ENCODE data around the gene PRPF8. TPM values are rescaled to one million over a fixed set of nuclear protein-coding genes. Genes with fewer than 3 reads are reported as not detected.

PRPF8 gene
- total RNA-seq, 2 donors from 2014 or later, result 298 to 375 TPM

DNA sequence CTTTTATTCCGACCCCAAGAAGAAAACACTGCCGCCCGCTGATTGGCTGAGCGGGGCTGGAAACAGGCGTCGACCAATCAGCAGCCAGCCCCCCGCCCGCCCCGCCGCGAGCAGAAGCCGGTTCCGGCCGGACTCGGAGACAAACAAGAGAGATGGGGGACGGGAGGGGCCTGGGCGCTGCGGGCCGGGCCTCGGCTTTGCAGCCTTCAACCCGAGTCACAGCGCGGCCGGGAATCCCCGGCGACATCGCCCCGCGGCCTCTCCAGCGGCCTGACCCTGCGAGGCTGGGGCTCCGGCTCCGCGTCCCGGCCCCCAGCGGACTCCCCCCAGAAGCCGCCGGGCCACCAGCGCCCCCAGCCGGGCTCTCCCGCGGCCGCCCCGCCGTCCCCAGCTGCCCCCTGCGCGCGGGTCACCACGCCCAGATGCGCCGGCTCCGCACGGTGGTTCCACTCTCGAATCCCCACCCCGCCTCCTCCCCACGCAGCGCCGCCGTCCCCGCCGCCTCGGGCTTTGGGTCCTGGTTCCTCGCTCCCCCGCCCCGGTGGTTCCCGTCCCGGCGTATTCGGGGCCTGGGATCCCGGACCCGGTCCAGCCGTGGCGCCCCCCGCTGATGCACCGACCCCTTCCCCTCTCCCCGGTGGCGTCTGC lies 55.7 kb downstream of the PRPF8 start:
- H3K4me3 Mint-ChIP-seq, result peak overlapping the region; percentile 79
- Histone ChIP-seq H3K4me1 (ENCODE audit: control insufficient read depth, insufficient read depth, low read length) (no peaks in the 10 kb centered on the region), H3K27ac (ENCODE audit: low read depth, low read length) (peak overlapping the region; percentile 95), H3K9me3 (ENCODE audit: control insufficient read depth, low read length) (no peaks in the 10 kb centered on the region), H3K9ac (ENCODE audit: extremely low read depth, low read length, poor library complexity, severe bottlenecking) (peak overlapping the region; percentile 66), H3K4me3 (ENCODE audit: low read length) (peak overlapping the region; percentile 76), H3K27me3 (ENCODE audit: control insufficient read depth, insufficient read depth, low read length, poor library complexity, severe bottlenecking) (peaks cover 24% of the 10 kb centered on the region), H3K36me3 (ENCODE audit: control insufficient read depth, insufficient read depth, low read length) (no peaks in the 10 kb centered on the region)
- H3K4me1 Mint-ChIP-seq, result peaks cover 17% of the 10 kb centered on the region
- peak; percentile 100 for DNase-seq
- no peaks in the 10 kb centered on the region for H3K36me3 Mint-ChIP-seq (ENCODE audit: low read depth)
- WGBS, 2 experiments (ENCODE audit: insufficient coverage in 1 of 2, insufficient read length in 1 of 2), result 0 to 2% methylated on average over 24 to 77 of the region's 77 CpGs
- peaks cover 32% of the 10 kb centered on the region for H3K27me3 Mint-ChIP-seq (ENCODE audit: insufficient read depth)
- TF ChIP-seq, protein P1, sequence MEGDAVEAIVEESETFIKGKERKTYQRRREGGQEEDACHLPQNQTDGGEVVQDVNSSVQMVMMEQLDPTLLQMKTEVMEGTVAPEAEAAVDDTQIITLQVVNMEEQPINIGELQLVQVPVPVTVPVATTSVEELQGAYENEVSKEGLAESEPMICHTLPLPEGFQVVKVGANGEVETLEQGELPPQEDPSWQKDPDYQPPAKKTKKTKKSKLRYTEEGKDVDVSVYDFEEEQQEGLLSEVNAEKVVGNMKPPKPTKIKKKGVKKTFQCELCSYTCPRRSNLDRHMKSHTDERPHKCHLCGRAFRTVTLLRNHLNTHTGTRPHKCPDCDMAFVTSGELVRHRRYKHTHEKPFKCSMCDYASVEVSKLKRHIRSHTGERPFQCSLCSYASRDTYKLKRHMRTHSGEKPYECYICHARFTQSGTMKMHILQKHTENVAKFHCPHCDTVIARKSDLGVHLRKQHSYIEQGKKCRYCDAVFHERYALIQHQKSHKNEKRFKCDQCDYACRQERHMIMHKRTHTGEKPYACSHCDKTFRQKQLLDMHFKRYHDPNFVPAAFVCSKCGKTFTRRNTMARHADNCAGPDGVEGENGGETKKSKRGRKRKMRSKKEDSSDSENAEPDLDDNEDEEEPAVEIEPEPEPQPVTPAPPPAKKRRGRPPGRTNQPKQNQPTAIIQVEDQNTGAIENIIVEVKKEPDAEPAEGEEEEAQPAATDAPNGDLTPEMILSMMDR (conservative IDR thresholded peaks at IDR 0.05), result peak; percentile 62
- H3K9me3 Mint-ChIP-seq, result no peaks in the 10 kb centered on the region
- H3K27ac Mint-ChIP-seq, result peak overlapping the region; percentile 92

DNA sequence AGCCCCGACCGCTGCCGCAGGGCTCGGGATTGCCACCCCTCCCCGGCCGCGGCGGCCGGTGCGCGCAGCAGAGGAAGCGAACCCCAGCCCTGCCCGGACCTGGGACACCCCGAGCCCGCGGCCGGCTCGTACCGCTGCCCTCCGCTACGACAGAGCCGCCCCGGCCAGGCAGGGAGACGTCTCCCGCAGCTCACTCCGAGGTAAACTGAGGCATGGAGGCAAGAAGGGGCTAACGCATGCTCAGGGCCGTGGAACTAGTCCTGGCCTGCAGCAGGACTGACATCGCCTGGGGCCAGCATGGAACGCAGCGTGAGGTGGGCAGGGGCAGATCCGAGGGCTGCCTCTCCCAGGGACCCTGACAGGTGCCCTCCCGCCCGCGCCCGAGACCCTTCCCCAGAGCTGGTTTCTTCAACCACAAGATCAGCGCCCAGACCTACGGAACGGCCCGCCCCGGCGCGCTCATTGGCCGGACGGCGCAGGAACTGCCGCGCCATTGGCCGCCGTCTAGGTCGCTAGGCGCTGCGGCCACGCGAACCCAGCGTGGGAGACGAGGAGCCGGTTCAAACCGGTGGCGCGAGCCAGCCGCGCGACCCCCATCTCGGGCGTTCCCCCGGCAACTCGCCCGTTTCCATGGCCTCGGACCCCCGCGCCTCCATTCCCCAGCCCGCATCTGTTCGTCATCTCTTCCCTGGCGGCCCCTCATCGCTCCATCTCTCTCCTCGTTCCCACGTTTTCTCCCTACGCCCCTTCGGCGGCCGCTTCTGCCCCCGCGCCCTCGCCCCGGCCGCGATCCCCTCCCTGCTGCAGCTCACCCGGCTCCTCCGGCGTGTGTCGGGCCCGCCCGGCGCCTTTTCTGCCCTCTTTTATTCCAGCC lies 56.4 kb downstream of the PRPF8 start, which contains the start of gene SLC43A2:
TSS of gene SLC43A2 (minus strand) at position 853 of the 874 bp plus-strand sequence. CDS start 960 bp downstream, outside the sequence.
- peaks cover 32% of the 10 kb centered on the region for H3K27me3 Mint-ChIP-seq (ENCODE audit: insufficient read depth)
- peak within 1 kb of the TSS; percentile 95 for H3K27ac ChIP-seq (ENCODE audit: low read depth, low read length)
- H3K9me3 Mint-ChIP-seq, result no peaks in the 10 kb centered on the region
- peaks cover 24% of the 10 kb centered on the region for H3K27me3 ChIP-seq (ENCODE audit: control insufficient read depth, insufficient read depth, low read length, poor library complexity, severe bottlenecking)
- H3K36me3 ChIP-seq (ENCODE audit: control insufficient read depth, insufficient read depth, low read length), result no peaks in the 10 kb centered on the region
- no peaks in the 10 kb centered on the region for H3K36me3 Mint-ChIP-seq (ENCODE audit: low read depth)
- peak within 1 kb of the TSS; percentile 79 for H3K4me3 Mint-ChIP-seq
- peak within 1 kb of the TSS; percentile 92 for H3K27ac Mint-ChIP-seq
- 0 to 1% methylated on average over 62 to 95 of the region's 95 CpGs for WGBS, 2 experiments (ENCODE audit: insufficient coverage in 1 of 2, insufficient read length in 1 of 2)
- H3K4me1 Mint-ChIP-seq, result peaks cover 17% of the 10 kb centered on the region
- peak within 1 kb of the TSS; percentile 76 for H3K4me3 ChIP-seq (ENCODE audit: low read length)
- peak within 1 kb of the TSS; percentile 66 for H3K9ac ChIP-seq (ENCODE audit: extremely low read depth, low read length, poor library complexity, severe bottlenecking)
- TF ChIP-seq, protein P1 (conservative IDR thresholded peaks at IDR 0.05), result no peak
- no peaks in the 10 kb centered on the region for H3K4me1 ChIP-seq (ENCODE audit: control insufficient read depth, insufficient read depth, low read length)
- peak; percentile 98 for DNase-seq
- no peaks in the 10 kb centered on the region for H3K9me3 ChIP-seq (ENCODE audit: control insufficient read depth, low read length)

DNA sequence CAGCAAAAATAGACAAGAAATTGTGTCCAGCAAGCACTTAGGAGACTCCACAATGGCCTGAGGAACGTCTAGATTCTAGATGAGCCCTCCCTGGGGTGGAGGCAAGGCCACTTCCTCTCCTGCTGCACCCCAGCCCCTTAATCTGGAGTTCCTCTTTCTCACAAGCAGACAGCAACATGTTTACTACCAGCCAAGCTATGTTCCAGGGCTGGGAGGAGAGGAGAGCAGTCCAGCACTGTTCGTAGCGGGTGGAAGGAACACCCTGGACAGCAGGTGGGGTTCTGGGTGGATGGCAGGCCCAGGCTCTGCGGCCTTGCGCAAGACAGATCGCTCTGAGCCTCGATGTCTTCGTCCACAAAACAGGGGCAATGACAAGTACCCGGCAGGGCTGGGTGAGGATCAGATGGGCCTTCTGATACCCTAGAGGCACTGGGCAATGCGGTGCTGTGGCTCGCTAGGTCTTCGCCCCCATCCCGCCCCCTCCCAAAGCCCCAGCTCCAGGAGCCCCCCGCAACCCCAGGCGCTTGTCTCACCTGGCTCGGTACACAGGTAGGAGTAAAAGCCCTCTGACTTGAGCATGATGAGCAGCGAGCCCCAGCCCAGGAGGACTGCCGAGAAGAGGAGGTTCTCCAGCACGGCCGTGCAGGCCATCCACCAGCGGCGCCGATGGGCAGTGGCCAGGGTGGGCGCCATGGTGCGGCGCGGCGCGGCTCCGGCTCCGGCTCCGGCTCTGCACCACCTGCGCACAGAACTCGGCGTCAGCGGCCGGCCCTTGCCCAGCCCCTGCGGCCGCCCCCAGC lies 57.3 kb downstream of the PRPF8 start:
- peaks cover 24% of the 10 kb centered on the region for H3K27me3 ChIP-seq (ENCODE audit: control insufficient read depth, insufficient read depth, low read length, poor library complexity, severe bottlenecking)
- H3K27ac ChIP-seq (ENCODE audit: low read depth, low read length), result no peak overlapping the region
- H3K36me3 ChIP-seq (ENCODE audit: control insufficient read depth, insufficient read depth, low read length), result no peaks in the 10 kb centered on the region
- H3K4me1 ChIP-seq (ENCODE audit: control insufficient read depth, insufficient read depth, low read length), result no peaks in the 10 kb centered on the region
- TF ChIP-seq, protein P1 (conservative IDR thresholded peaks at IDR 0.05), result no peak
- peak; percentile 83 for DNase-seq
- Mint-ChIP-seq H3K36me3 (ENCODE audit: low read depth) (peaks cover 2% of the 10 kb centered on the region), H3K9me3 (no peaks in the 10 kb centered on the region), H3K4me1 (peaks cover 17% of the 10 kb centered on the region), H3K27ac (no peak overlapping the region), H3K27me3 (ENCODE audit: insufficient read depth) (peaks cover 32% of the 10 kb centered on the region), H3K4me3 (peak overlapping the region; percentile 79)
- no peak overlapping the region for H3K9ac ChIP-seq (ENCODE audit: extremely low read depth, low read length, poor library complexity, severe bottlenecking)
- H3K9me3 ChIP-seq (ENCODE audit: control insufficient read depth, low read length), result no peaks in the 10 kb centered on the region
- peak overlapping the region; percentile 76 for H3K4me3 ChIP-seq (ENCODE audit: low read length)
- 41 to 49% methylated on average over 18 to 39 of the region's 39 CpGs for WGBS, 2 experiments (ENCODE audit: insufficient coverage in 1 of 2, insufficient read length in 1 of 2)

Measured in endodermal cell (in vitro differentiated cells).